Kidney (tissue), 14 donors: ENCODE results near the gene CDK10. TPM values are rescaled to one million over a fixed set of nuclear protein-coding genes. Genes with fewer than 3 reads are reported as not detected.

Experiments used
- DNase-seq, 5 donors: peaks; one replicate each; pipeline ENCODE4 v3.0.0-alpha.2; 2013 to 2020
- FAIRE-seq: peaks from 2 replicates; lab custom pipeline; 2012; peaks lifted over from hg19 to GRCh38; lab: Jason Lieb, UNC
- H3K27ac ChIP-seq, 2 donors: one replicate each; pipeline ENCODE4 v1.7.0; 2013; ENCODE audit warnings: low read depth in 2 of 2, low read length in 2 of 2, inconsistent platforms in 1 of 2
- H3K27me3 ChIP-seq: one replicate; pipeline ENCODE4 v1.7.1; 2013; ENCODE audit warnings: low read length, inconsistent platforms; ENCODE audit not compliant: control insufficient read depth, insufficient read depth
- H3K36me3 ChIP-seq, 3 donors: one replicate each; pipeline versions ENCODE4 v1.7.0 to v1.7.1; 2013; ENCODE audit warnings: low read length in 3 of 3, control low read depth in 1 of 3, inconsistent platforms in 1 of 3; ENCODE audit not compliant: insufficient read depth in 3 of 3, control insufficient read depth in 2 of 3
- H3K4me1 ChIP-seq, 3 donors: one replicate each; pipeline versions ENCODE4 v1.7.0 to v1.7.1; 2013; ENCODE audit warnings: low read length in 3 of 3, inconsistent platforms in 1 of 3, low read depth in 1 of 3; ENCODE audit not compliant: control insufficient read depth in 2 of 3, insufficient read depth in 2 of 3
- H3K4me3 ChIP-seq, 3 donors: one replicate each; pipeline versions ENCODE4 v1.7.0 to v1.8.1; 2013; ENCODE audit warnings: low read length in 3 of 3, control low read depth in 1 of 3, inconsistent platforms in 1 of 3
- H3K9ac ChIP-seq, 3 donors: one replicate each; pipeline versions ENCODE4 v1.7.0 to v1.7.1; 2013; ENCODE audit warnings: low read length in 3 of 3, control low read depth in 1 of 3, inconsistent platforms in 1 of 3
- H3K9me3 ChIP-seq, 3 donors: one replicate each; pipeline versions ENCODE4 v1.7.0 to v1.7.1; 2013; ENCODE audit warnings: low read length in 3 of 3, control low read depth in 1 of 3, inconsistent platforms in 1 of 3; ENCODE audit not compliant: control insufficient read depth in 2 of 3, insufficient read depth in 1 of 3
- CTCF ChIP-seq: IDR thresholded peaks from 3 replicates; pipeline ENCODE4 v1.5.1; 2012; ENCODE audit warnings: mild to moderate bottlenecking, moderate library complexity, borderline replicate concordance; ENCODE audit not compliant: insufficient read depth; ENCODE audit errors: extremely low read depth
- intact Hi-C: fragments of 100-400 bp; cut with DNase I; formaldehyde crosslinking; loops from one replicate; pipeline ENCODE4 v1.11.1; 2022
- polyA plus RNA-seq: library from polyadenylated mRNA; stranded (reverse); fragments of 350-450 nt; fragmentation: Illumina TruSeq; extraction: RNeasy Lipid Tissue Mini Kit (QIAGEN cat#74804); gene quantifications from one replicate; pipeline ENCODE4 v1.2.3, GENCODE V29; 2014; ENCODE audit warnings: low read depth, low replicate concordance; ENCODE audit not compliant: insufficient read depth
- total RNA-seq: library from RNA; stranded (reverse); fragmentation: NEBNext Ultra II Directional; extraction: Animal tissue kit (Norgen Biotek cat#: 25700); gene quantifications from one replicate; pipeline ENCODE4 v1.2.1, GENCODE V29; 2021
- donor health status: control.
- donor health status: control.
- donor health status: control.
- donor health status: control.
- donor health status: control.
- donor health status: DM: yes; HTN: yes; CAD: no.
- donor health status: Normal renal cell carcinoma (clear cell type).

The CDK10 gene
- total and polyA plus RNA-seq, 2 donors from 2014 or later, result 82.6 to 118 TPM

DNA sequence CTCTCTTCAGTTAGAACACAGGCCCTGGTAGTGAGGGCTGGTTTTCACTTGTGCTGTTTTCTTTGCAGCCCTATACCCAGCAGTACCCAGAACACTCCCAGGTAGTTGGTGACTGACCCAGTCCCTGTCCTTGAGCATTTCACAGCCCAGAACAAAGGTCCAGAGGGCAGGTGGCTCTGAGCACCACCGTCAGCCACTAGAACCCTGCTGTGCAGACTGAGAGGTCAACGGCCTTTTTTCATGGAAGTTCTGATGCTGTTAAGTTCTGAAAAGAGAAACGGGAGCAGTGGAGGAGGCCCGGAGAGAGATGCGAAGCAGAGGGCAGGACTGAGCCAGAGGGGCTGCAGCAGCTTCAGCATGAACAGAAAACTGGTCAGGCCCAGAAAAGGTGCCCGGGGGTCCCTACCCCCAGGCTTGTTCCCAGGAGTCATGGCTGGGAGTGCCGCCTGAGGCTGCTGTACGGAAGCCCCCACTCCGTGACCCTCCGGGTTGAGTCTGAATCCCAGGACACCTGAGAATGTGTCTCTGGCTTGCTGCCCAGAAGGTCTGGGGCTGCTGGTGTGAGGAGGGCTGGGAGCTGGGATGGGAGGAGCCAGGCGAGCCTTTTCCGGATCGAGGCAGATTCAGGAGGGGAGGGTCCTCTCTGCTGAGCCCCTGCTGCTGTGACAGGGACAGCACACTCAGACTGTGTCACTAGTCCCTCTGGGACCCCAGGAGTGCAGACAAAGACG, 43.5 kb downstream of the CDK10 start:
- TF ChIP-seq CTCF, result no peak
- Histone ChIP-seq H3K4me3 (no peak overlapping the region), H3K9ac (no peak overlapping the region), H3K27me3 (no peaks in the 10 kb centered on the region), H3K36me3 (peaks cover 2 to 52% (median 37%) of the 10 kb centered on the region in 3 donors), H3K4me1 (no peaks in the 10 kb centered on the region), H3K27ac (no peak overlapping the region), H3K9me3 (no peaks in the 10 kb centered on the region)
- intact Hi-C loops, result no loop called here
- FAIRE-seq, result no peak
- DNase-seq, result peak in 2 of 5 donors; percentile 22 to 56

DNA sequence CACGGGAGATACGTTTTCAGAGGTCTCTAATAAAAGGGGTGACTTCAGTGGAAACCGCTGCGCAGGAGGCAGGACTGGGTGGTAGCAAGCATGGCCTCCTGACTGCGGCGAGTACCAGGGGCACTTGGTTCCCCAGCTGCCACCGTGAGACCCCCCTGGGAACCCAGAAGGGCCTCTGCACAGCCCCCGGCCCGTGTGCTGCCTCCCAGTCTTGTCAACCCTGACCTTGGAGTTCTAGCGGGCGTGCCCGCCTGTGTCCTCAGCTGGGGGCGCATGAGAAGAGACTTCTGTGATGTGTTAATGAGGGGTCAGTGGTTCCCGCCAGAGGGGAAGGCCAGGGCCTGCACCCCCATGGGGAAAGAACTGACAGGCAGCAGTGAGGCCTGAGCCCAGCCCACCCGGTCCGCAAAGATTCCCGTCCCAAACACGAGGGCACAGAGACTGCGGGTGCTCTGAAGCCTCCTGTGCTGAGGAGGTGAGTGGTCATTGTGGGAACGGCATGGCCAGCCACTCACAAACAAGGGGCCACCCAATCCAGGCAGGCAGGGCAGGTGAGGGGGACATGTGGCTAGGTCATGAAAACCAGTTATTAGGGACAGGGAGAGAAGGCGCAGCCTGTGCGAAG, 44.2 kb downstream of the CDK10 start:
- intact Hi-C loops, result no loop called here
- no peak for FAIRE-seq
- H3K9ac ChIP-seq, result no peak overlapping the region
- peaks cover 2 to 58% (median 37%) of the 10 kb centered on the region in 3 donors for H3K36me3 ChIP-seq
- H3K4me1 ChIP-seq, result no peaks in the 10 kb centered on the region
- H3K27ac ChIP-seq, result no peak overlapping the region
- no peaks in the 10 kb centered on the region for H3K27me3 ChIP-seq
- TF ChIP-seq CTCF, result no peak
- no peaks in the 10 kb centered on the region for H3K9me3 ChIP-seq
- no peak overlapping the region for H3K4me3 ChIP-seq
- DNase-seq, result no peak

GRCh38 chr16:89732142-89732917, 45.8 kb downstream of the CDK10 start:
- Histone ChIP-seq H3K36me3 (peaks cover 2 to 58% (median 35%) of the 10 kb centered on the region in 3 donors), H3K27me3 (no peaks in the 10 kb centered on the region), H3K9ac (no peak overlapping the region), H3K4me3 (no peak overlapping the region), H3K27ac (no peak overlapping the region), H3K4me1 (no peaks in the 10 kb centered on the region), H3K9me3 (no peaks in the 10 kb centered on the region)
- FAIRE-seq (no peak), DNase-seq (no peak)
- intact Hi-C loops, result no loop called here
- no peak for TF ChIP-seq CTCF
